ENCODE results near the gene HMGB4. TPM values are rescaled to one million over a fixed set of nuclear protein-coding genes. Genes with fewer than 3 reads are reported as not detected.

The HMGB4 gene
- total RNA-seq, 1 experiment from 2014 or later: not detected

GRCh38 chr1:33815061-33815460 is 48.8 kb upstream of the HMGB4 start:
- ChIA-PET POLR2A (no interaction called here), CTCF (no interaction called here)
- Histone ChIP-seq H3K4me1 (ENCODE audit: control insufficient read depth, insufficient read depth, low read length) (no peaks in the 10 kb centered on the region), H3K36me3 (ENCODE audit: control insufficient read depth, insufficient read depth, low read length) (no peaks in the 10 kb centered on the region), H3K4me3 (ENCODE audit: low read depth in 2 of 2, low read length in 2 of 2) (no peak overlapping the region), H3K9me3 (ENCODE audit: control insufficient read depth, insufficient read depth, low read depth, low read length) (no peaks in the 10 kb centered on the region), H3K27me3 (ENCODE audit: control insufficient read depth, insufficient read depth, low read length) (peaks cover 5% of the 10 kb centered on the region; the same call in 1 of the 2 replicates), H3K27ac (ENCODE audit: low read length) (no peak overlapping the region)
- intact Hi-C loops (cut with micrococcal nuclease; ENCODE audit: unreplicated experiment) (no loop called here), in situ Hi-C loops (cut with HindIII; ENCODE audit: low pct_unique_long_range_greater_than_20kb, low sequenced_read_pairs) (no loop called here)
- BruUV-seq (replicated peaks): no TSS peak
- ATAC-seq (no peak), DNase-seq (ENCODE audit: low read depth, low spot score) (no peak)
- TF ChIP-seq SIN3A (IDR thresholded peaks at IDR 0.05; ENCODE audit: borderline replicate concordance, insufficient read depth, low read depth, low read length) (no peak), TCF7L2 (IDR thresholded peaks at IDR 0.05; ENCODE audit: low read depth, low read length) (no peak), POLR2AphosphoS5 (IDR thresholded peaks at IDR 0.05; ENCODE audit: low read depth, low read length) (no peak)
- TF ChIP-seq, protein P1, sequence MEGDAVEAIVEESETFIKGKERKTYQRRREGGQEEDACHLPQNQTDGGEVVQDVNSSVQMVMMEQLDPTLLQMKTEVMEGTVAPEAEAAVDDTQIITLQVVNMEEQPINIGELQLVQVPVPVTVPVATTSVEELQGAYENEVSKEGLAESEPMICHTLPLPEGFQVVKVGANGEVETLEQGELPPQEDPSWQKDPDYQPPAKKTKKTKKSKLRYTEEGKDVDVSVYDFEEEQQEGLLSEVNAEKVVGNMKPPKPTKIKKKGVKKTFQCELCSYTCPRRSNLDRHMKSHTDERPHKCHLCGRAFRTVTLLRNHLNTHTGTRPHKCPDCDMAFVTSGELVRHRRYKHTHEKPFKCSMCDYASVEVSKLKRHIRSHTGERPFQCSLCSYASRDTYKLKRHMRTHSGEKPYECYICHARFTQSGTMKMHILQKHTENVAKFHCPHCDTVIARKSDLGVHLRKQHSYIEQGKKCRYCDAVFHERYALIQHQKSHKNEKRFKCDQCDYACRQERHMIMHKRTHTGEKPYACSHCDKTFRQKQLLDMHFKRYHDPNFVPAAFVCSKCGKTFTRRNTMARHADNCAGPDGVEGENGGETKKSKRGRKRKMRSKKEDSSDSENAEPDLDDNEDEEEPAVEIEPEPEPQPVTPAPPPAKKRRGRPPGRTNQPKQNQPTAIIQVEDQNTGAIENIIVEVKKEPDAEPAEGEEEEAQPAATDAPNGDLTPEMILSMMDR (IDR thresholded peaks at IDR 0.05): no peak
- TF ChIP-seq, protein P2, sequence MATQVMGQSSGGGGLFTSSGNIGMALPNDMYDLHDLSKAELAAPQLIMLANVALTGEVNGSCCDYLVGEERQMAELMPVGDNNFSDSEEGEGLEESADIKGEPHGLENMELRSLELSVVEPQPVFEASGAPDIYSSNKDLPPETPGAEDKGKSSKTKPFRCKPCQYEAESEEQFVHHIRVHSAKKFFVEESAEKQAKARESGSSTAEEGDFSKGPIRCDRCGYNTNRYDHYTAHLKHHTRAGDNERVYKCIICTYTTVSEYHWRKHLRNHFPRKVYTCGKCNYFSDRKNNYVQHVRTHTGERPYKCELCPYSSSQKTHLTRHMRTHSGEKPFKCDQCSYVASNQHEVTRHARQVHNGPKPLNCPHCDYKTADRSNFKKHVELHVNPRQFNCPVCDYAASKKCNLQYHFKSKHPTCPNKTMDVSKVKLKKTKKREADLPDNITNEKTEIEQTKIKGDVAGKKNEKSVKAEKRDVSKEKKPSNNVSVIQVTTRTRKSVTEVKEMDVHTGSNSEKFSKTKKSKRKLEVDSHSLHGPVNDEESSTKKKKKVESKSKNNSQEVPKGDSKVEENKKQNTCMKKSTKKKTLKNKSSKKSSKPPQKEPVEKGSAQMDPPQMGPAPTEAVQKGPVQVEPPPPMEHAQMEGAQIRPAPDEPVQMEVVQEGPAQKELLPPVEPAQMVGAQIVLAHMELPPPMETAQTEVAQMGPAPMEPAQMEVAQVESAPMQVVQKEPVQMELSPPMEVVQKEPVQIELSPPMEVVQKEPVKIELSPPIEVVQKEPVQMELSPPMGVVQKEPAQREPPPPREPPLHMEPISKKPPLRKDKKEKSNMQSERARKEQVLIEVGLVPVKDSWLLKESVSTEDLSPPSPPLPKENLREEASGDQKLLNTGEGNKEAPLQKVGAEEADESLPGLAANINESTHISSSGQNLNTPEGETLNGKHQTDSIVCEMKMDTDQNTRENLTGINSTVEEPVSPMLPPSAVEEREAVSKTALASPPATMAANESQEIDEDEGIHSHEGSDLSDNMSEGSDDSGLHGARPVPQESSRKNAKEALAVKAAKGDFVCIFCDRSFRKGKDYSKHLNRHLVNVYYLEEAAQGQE (IDR thresholded peaks at IDR 0.05; ENCODE audit: insufficient read depth in 1 of 2, low read depth in 2 of 2, low read length in 1 of 2): no peak

- ATAC-seq (no peak), DNase-seq (ENCODE audit: low read depth, low spot score) (no peak)
- ChIA-PET POLR2A (no interaction called here), CTCF (no interaction called here)
- TF ChIP-seq, protein P2 (IDR thresholded peaks at IDR 0.05; ENCODE audit: insufficient read depth in 1 of 2, low read depth in 2 of 2, low read length in 1 of 2): no peak
- TF ChIP-seq TCF7L2 (IDR thresholded peaks at IDR 0.05; ENCODE audit: low read depth, low read length): no peak
- TF ChIP-seq, protein P1 (IDR thresholded peaks at IDR 0.05): no peak
- TF ChIP-seq POLR2AphosphoS5 (IDR thresholded peaks at IDR 0.05; ENCODE audit: low read depth, low read length): no peak
- no peak for TF ChIP-seq SIN3A (IDR thresholded peaks at IDR 0.05; ENCODE audit: borderline replicate concordance, insufficient read depth, low read depth, low read length)
- H3K36me3 ChIP-seq (ENCODE audit: control insufficient read depth, insufficient read depth, low read length): no peaks in the 10 kb centered on the region
- H3K27me3 ChIP-seq (ENCODE audit: control insufficient read depth, insufficient read depth, low read length): peaks cover 5% of the 10 kb centered on the region; the same call in 1 of the 2 replicates
- H3K27ac ChIP-seq (ENCODE audit: low read length): no peak overlapping the region
- intact Hi-C loops (cut with micrococcal nuclease; ENCODE audit: unreplicated experiment): no loop called here
- no peak overlapping the region for H3K4me3 ChIP-seq (ENCODE audit: low read depth in 2 of 2, low read length in 2 of 2)
- BruUV-seq (replicated peaks): no TSS peak
- no peaks in the 10 kb centered on the region for H3K4me1 ChIP-seq (ENCODE audit: control insufficient read depth, insufficient read depth, low read length)
- H3K9me3 ChIP-seq (ENCODE audit: control insufficient read depth, insufficient read depth, low read depth, low read length): no peaks in the 10 kb centered on the region
- in situ Hi-C loops (cut with HindIII; ENCODE audit: low pct_unique_long_range_greater_than_20kb, low sequenced_read_pairs): no loop called here
Observed at GRCh38 chr1:33818071-33818470, 45.8 kb upstream of the HMGB4 start.
